Stimulated activated CD4-positive, alpha-beta T cell treated with anti-CD3 and anti-CD28 coated beads, Interleukin-1b, Interleukin-23, amount 100 ng/mL, for 4 hours (primary cell): ENCODE measurements around the gene CFAP54.

Experiments used
- DNase-seq, 2 donors: peaks; one replicate each; pipeline ENCODE4 v3.0.0-alpha.2; 2020; ENCODE audit warnings: low read depth in 2 of 2

CFAP54 gene

DNA sequence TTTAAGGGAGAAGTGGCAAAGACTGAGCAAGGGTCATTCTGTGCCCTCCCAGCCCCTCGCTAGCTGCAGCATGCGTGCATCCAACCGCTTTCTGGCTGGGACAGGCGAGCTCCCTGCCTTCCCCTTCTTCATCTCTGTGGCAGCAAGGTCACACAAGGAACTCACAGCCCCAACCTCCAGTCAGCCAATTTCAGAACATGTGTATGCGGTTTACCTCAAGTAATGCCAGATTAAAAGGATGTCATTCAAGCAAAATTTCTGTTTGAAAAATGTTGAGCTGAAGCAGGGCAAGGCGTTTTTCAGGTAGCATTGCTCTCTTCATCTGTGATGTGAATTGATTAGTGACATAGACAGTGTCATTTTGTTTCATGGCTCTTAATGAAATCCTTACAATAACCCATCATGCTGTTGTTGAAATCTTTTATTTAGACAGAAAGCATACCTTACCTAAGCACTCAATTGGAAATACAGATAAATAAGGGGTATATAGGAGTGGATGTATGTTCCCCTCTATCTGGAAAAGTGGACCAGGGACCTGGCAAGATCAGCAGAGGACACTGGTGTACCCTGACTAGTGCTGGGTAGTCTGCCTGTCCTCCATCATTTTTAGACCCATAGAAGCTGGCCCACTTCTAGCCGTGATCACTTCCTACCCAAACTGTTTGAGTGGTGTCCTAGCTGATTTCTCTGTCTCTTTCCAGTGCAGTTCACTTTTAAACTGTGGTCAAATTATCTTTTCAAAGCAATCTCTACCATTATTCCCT, 334.9 kb downstream of the CFAP54 start:
- DNase-seq, result no peak

DNA sequence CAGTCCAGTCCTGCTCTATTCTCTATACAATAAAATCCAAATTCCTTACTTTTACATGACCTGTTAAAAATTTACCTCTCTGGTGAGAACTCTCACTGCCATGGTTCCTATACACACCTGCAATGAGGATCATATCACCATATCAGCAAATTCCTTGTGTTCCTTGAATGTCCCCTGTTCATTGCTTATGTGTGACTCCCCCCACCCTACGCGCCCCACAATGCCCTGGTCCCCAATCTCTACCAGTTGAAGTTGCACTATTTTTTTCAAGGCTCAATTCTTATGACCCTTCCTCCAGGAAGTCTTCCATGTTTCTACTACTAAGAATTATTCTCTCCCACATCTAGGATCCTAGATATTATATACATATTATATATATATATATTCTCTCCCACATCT, 335.5 kb downstream of the CFAP54 start:
- no peak for DNase-seq

DNA sequence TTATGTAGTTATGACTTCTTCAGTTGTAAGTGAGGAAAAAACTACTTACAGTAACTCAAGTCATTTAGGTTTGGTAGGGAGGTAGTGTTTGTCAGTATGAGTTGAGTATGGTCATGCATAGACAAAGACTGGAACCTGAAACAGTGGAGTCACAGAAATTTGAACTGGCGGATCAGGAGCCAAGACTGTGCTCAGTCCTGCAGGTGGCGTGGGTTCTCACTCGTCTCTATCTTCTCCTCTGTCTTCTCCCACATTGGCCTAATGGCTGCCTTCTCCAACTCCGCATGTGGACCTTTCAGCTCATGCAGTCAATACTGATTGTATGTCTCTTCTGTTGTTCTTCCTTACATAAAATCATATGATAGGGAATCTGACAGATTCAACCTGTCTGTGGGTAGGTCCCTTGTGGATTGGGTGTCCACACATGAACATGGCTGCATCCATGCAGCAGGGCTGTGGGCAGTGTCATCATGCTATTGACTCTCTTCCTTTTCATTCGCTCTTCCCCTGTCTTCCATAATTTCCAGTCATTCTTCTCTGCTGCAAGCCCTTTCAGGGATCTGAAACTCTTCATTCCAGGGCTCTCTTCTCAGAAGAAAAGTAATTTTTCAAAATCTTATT, 338.9 kb downstream of the CFAP54 start:
- DNase-seq, result no peak

DNA sequence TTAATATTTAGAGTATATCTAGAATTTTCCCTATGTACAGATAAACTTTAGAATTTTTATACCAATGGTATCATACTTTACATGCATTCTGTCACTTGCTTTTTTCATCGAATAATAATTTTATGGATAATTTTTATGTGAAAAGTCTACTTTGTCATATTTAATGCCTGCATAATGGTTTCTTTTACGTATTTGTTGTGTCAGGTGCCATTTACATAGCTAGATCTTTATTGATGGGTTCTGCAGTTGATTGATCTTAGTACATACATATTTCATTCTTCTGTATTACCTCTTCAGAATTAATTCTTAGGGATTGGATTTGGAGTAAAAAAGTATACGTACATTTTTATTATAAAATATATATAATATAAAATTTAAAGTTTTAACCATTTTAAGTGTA, 340.0 kb downstream of the CFAP54 start:
- no peak for DNase-seq

DNA sequence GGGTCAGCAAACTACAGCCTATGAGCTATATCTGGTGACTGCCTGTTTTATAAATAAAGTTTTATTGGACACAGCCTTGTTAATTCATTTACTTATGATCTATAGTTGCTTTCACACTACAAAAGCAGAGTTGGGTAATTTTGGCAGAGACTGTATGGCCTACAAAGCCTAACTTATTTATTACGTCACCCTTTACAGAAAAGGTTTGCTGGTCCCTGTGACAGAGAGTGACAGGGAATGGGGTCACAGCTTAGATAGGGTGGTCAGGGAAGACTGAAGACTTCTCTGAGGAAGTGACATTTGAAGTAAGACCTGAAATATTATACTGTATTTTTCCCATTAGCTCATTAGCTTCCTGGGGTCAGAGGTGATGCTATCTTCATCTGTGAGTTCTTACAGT, 342.0 kb downstream of the CFAP54 start:
- no peak for DNase-seq

DNA sequence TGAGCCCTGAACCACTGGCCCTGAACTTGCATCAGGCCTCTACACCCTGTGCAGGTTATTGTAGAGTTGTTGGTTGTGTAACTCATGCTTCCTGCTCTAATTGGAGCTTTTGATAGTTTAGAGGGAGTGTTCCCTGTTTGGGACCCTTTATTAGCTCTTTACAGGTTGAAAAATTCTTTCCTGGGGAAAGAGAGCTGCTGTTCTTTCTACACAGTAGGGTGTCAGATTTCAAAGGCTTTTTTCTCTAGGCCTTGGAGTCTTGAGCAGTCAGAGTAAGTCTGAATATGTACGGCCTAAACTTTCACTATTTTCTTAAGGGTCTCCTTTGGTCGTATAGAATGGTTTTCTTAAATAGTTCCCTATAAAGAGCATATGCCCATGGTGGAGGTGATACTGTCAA, 356.9 kb downstream of the CFAP54 start:
- no peak for DNase-seq

DNA sequence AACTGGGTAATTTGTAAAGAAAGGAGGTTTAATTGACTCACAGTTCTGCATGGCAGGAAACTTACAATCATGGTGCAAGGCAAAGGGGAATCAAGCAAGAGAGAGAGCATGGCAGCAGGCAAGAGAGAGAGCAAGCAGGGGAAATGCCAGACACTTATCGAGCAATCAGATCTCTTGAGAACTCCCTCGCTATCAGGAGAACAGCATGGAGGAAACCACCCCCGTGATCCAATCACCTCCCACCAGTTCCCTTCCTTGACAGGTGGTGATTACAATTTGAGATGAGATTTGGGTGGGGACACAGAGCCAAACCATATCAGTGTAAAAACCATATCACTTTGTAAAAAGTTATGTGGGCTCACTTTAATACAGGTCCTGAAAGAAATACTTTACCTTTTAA, 361.3 kb downstream of the CFAP54 start:
- no peak for DNase-seq

DNA sequence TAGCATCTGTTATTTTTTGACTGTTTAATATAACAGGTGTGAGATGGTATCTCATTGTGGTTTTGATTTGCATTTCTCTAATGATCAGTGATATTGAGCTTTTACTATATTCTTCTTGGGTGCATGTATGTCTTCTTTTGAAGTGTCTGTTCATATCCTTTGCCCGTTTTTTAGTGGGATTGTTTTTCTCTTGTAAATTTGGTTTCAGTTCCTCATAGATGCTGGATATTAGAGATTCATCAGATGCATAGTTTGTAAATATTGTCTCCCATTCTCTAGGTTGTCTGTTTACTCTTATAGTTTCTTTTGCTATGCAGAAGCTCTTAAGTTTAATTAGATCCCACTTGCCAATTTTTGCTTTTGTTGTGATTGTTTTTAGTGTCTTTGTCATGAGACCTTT, 368.8 kb downstream of the CFAP54 start:
- DNase-seq, result no peak

DNA sequence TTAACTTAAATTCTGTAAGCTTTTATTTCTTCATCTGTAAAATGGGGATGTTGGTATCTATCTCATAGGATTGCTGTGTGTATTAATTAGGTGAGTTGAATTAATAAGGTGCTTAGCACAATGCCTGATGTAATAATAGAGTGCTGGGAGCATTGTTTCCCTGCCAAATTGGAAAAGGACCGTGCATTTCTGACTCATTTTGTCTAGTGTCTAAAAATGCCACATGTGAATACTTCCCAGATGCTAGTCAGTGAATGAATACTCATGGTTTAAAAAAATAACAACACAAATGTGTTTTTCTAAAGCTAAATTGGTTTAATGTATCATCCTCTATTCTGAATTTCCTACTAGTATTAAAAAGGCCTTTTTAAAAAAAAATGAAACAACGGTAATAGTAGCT, 372.3 kb downstream of the CFAP54 start:
- no peak for DNase-seq

DNA sequence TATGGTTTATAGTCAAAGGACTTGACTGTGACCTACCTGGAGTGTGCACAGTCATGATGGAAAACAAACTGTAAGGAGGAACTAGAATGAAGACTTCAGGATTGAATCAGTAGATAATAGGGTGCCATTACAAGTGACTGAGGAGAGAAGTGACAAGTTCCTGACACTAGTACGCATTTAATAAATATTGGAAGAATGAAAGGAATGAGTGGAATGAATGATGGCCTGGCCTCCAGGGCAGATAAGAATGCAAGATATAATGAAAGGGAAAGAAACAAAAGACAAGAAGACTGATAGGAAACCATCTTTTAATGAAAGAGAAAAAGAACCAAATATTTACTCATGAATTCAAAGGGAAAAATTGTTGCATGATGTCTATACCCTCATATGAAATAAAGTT, 372.9 kb downstream of the CFAP54 start:
- DNase-seq, result no peak

DNA sequence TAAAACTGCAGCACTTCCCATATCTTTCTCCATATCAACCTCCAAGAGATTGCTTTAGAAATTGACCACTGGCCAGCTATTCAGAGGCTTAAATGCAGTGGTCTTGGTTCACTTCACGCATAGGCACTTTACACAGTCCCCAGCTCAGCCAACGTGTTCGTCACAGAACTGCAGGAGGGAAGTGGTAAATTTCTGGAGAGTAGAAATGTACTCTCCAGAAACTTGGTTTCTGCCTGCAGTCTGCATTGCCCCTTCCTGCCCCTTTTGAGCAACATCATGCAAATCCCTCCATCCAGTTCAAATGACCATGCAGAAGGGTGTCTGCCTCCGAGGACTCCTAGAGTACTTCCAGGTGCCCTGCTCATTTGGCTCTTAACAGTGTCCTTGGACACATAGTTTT, 375.0 kb downstream of the CFAP54 start:
- DNase-seq, result no peak

DNA sequence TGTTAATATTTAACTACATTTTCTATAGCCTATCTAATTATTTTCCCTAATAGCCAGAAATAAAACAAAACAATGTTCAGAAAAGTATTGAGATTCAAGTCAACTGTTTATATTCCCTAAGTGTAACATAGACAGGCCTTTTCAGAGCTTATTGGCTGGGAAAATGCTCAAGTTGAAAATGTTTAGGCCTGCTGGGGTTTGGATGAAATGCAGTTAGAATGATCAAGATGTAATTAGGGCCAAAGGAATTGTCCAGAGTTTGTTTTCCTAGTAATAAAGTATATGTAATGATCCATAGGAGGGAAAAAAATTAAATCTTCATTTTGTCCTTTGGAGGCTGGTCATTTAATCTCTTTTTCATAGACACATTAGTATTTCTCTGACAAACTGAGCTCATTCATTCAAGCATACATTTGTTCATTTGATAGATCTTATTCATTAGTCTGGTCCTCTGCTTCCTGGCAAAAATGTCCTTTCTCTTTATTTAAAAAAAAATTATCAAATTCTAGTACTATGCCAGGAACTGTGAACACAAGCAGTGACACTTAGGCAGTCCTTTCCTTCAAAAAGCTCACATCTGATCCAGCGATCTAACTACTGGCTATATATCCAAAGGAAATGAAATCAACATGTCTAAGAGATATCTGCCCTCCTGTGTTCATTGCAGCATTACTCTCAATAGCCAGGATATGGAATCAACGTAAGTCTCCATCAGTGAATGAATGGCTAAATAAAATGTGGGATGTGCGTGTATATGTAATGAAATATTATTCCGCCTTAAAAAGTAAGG, 377.6 kb downstream of the CFAP54 start:
- no peak for DNase-seq

DNA sequence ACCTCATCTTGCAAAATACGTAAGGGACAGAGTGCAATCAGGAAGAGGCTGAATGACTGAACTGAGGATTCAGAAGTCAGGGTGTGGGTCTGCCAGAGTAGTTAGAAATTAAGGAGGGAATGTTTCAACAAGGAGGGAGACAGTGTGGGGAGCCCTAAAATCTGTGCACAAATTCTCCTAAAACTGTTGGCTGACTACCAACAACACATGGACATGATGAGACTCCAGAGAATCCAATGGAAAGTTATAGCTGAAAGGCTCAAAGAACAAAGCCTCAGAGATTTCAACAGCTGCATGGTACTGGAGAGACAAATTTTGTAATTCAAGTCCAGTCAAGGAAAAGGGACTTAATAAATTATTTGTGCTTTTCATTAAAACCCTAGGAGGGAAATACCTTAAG, 381.6 kb downstream of the CFAP54 start:
- DNase-seq, result no peak

DNA sequence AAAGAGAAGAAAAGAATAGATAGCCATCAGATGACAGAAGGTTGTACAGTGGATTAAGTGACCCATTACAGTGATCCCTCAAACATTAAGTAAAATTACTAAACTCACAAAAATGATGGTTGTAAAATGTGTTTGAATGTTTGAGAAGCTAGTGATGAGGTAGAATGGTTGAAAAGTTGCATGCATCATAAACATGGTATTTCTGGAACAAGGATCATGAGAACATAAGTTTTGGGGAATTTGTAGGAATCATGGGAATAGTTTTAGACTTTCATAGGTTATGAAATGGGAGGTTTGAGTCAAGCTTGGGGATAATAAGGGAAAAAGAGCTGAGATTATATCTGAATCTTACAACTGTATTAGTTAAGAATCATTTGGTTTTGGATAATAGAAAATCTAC, 383.6 kb downstream of the CFAP54 start:
- DNase-seq, result no peak

DNA sequence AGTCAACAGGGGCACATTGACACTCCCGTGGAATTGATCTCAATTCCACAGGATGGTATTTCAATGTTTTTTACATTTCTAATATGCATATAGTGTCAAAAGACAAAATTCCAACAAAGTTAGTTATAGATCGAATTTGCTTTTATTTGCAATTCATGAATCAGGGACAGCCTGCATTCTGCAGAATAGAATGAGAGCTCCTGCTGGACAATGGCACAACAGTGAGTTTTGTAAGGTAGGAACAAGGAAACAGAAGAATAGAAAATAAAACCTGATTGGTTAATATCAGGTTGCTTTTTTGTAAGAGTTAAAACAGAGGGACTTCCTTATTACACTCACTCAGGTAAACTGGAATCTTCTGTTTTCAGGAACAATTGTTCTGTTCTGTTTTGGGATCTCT, 384.8 kb downstream of the CFAP54 start:
- no peak for DNase-seq

DNA sequence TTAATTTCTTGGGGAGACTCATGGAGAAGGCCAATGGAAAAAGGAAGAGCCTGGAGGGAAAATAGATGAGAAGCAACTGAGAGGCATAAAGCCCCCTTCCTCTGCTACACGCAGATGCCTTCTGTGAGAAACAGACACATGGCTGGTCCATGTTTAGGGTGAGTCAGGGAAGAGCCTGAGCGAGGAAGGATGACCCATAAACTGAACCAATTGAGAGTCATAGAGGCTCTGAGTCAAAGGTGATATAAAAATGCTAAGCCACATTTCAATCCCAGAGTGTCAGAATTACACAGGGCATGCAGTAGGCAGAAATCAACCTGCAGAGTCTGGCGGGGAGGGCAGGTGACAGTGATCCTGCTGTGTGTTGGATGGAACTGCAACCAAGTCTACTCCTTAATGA, 387.6 kb downstream of the CFAP54 start:
- DNase-seq, result no peak

DNA sequence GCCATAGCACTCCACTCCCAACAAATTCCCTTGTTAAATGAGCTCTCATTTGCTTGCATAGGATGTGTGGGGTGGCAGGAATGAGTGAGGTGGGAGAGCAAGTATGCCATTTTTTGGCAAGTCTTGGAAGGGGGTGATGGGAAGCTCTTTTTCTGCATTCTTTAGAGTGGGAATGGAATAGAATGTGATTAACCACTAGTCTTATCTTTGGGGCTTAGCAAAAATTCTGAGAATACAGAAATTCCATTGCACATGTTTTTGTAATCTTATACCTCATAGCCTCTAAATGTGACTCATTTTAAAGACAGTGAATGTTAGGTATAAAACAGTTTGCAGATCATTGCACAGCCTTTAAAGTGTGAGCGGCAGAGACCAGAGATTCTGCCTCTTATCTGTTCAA, 389.3 kb downstream of the CFAP54 start:
- DNase-seq, result no peak

DNA sequence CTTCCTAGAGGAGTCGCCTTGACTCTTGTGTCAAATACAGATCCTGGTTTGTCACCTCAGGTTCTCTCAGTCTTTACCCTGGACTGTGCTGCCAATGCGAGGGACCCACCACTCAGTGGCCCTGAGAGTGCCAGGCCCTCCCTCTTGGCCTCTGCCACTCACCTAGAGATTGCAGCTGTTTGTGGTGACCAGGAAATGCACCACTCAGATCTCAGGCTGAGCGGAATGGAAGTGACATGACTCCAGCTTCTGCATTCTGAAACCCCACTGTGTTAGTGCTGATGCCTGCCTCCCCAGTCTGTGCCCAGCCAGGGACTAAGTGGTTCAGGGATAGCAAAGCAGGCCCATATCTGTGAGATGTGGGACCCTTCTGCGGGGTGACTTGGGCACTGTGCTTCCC, 389.9 kb downstream of the CFAP54 start:
- DNase-seq, result no peak

DNA sequence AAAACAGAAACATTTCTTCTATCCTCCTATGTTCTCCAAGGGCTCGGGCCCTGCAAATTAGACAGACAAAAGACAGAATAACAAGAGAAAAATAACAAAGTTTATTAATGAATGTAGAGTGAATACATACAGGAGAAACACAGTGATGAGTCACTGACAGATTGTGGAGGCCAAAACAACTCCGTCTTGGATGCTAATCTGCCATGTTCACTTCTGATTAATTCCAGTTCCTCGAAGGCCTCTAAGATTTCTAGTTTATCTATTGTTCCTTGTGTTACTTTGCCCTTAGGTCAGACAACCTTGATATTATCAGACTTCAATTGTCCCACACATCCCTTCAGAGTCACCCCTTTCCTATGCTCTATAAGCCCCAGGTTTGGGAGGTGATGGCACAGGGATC, 390.8 kb downstream of the CFAP54 start:
- DNase-seq, result no peak

DNA sequence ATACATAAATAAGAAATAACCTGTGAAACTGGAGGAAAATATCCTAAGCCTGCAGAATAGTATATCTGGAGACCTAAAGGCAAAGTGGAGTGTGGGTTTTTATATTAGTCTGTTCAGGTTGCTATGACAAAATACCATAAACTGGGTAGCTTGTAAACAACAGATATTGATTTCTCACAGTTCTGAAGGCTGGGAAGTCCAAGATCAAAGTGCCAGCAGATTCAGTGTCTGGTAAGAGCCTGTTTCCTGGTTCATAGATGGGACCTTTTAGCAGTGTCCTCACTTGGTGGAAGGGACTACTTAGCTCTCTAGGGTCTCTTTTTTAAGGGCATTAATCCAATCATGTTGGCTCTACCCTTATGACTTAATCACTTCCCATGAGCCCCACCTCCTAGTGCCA, 392.2 kb downstream of the CFAP54 start:
- DNase-seq, result no peak

DNA sequence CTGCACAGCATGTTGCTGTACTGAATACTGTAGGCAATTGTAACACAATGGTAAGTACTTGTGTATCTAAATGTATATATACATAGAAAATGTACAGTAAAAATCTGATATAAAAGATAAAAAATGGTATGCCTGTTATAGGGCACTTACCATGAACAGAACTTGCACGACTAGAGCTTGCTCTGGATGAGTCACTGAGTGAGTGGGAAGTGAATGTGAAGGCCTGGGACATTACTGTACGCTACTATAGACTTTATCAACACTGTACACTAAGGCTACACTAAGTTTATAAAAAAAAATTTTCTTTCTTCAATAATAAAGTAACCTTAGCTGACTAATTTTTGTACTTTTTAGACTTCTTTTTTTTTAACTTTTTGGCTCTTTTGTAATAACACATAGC, 393.5 kb downstream of the CFAP54 start:
- DNase-seq, result no peak

DNA sequence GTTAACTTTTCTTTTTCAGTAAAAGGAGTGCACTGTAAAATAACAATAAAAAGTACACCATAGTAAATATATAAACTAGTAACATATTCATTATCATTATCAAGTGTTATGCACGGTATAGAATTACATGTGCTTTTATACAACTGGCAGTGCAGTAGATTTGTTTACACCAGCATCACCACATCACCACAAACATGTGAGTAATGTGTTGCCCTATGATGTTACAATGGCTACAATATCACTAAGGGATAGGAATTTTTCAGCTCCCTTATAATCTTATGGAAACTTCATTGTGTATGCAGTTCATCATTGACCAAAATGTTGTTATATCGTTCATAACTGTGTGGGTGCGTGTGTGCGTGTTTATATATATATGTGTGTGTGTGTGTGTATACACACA, 394.2 kb downstream of the CFAP54 start:
- no peak for DNase-seq
